HCT116 (cell line): ENCODE measurements around the gene SPRED3.

Experiments used
- CBX3 ChIP-seq: IDR thresholded peaks from 2 replicates; pipeline ENCODE4 v1.6.1; 2012; ENCODE audit warnings: low read depth
- CEBPB ChIP-seq: IDR thresholded peaks from 2 replicates; pipeline ENCODE4 v1.6.1; 2012; ENCODE audit warnings: low read depth
- CTCF ChIP-seq, 3 experiments: fragments of 200-600 bp in 1 of 3; sonication (generic) in 1 of 3; IDR thresholded peaks in 2 of 3; conservative IDR thresholded peaks in 1 of 3; 2 replicates each; pipeline ENCODE4 v1.5.1; 2012 to 2017; ENCODE audit warnings: low read depth in 2 of 3, low read length in 2 of 3, antibody characterized with exemption in 1 of 3, borderline replicate concordance in 1 of 3, control low read depth in 1 of 3, mild to moderate bottlenecking in 1 of 3, mixed read lengths in 1 of 3, mixed run types in 1 of 3, moderate library complexity in 1 of 3; ENCODE audit not compliant: insufficient read depth in 1 of 3
- EZH2 ChIP-seq: fragments of 200-600 bp; sonication (generic); IDR thresholded peaks from 2 replicates; pipeline ENCODE4 v1.6.1; 2017; ENCODE audit warnings: antibody characterized with exemption, mixed run types
- EZH2phosphoT487 ChIP-seq: fragments of 200-600 bp; IDR thresholded peaks from 2 replicates; pipeline ENCODE4 v1.6.1; 2018; ENCODE audit warnings: antibody characterized with exemption, borderline replicate concordance
- JUND ChIP-seq: IDR thresholded peaks from 2 replicates; pipeline ENCODE4 v1.6.1; 2012
- MAX ChIP-seq: IDR thresholded peaks from 2 replicates; pipeline ENCODE4 v1.6.1; 2012
- POLR2A ChIP-seq: IDR thresholded peaks from 2 replicates; pipeline ENCODE4 v1.7.0; 2011; ENCODE audit warnings: borderline replicate concordance; ENCODE audit not compliant: insufficient read depth, insufficient read length; ENCODE audit errors: extremely low read depth
- POLR2AphosphoS5 ChIP-seq: IDR thresholded peaks from 2 replicates; pipeline ENCODE4 v1.6.1; 2011; ENCODE audit warnings: mild to moderate bottlenecking, low read depth, low read length, moderate library complexity
- REST ChIP-seq: IDR thresholded peaks from 2 replicates; pipeline ENCODE4 v1.6.1; 2012; ENCODE audit warnings: low read depth
- SIN3A ChIP-seq: IDR thresholded peaks from 2 replicates; pipeline ENCODE4 v1.6.1; 2012; ENCODE audit warnings: low read depth
- SP1 ChIP-seq: IDR thresholded peaks from 2 replicates; pipeline ENCODE4 v1.6.1; 2012; ENCODE audit warnings: low read depth
- SRF ChIP-seq: IDR thresholded peaks from 2 replicates; pipeline ENCODE4 v1.6.1; 2012; ENCODE audit warnings: low read depth
- ZBTB33 ChIP-seq: IDR thresholded peaks from 2 replicates; pipeline ENCODE4 v1.6.1; 2011; ENCODE audit warnings: mild to moderate bottlenecking, low read length, moderate library complexity; ENCODE audit not compliant: insufficient replicate concordance; ENCODE audit errors: extremely low read depth

GRCh38 chr19:38445362-38445761 is 56.9 kb downstream of the SPRED3 start:
- no peak for TF ChIP-seq CEBPB
- no peak for TF ChIP-seq REST
- no peak for TF ChIP-seq CTCF (IDR thresholded peaks at IDR 0.05 in 2 of 3, conservative IDR thresholded peaks at IDR 0.05 in 1 of 3; ENCODE audit: borderline replicate concordance in 1 of 3, insufficient read depth in 1 of 3, low read depth in 2 of 3, low read length in 2 of 3)
- TF ChIP-seq EZH2phosphoT487 = no peak
- TF ChIP-seq EZH2 = no peak
- no peak for TF ChIP-seq MAX
- TF ChIP-seq SP1 = no peak
- TF ChIP-seq POLR2AphosphoS5 = no peak
- TF ChIP-seq SRF = no peak
- no peak for TF ChIP-seq CBX3
- no peak for TF ChIP-seq ZBTB33
- TF ChIP-seq JUND = no peak
- no peak for TF ChIP-seq SIN3A
- no peak for TF ChIP-seq POLR2A
